Psoas muscle (tissue), 8 donors: Measurements from ENCODE around the gene CLDN12. TPM values are rescaled to one million over a fixed set of nuclear protein-coding genes. Genes with fewer than 3 reads are reported as not detected.
A peak's percentile ranks its signal among the peaks of the same experiment; 100 is the strongest.
"Not testable (repeated sequence)": the region's sequence is repeated elsewhere in the genome, so short reads cannot be mapped to it uniquely, and the experiment has no call there.

Experiments used
- ATAC-seq, 4 donors: fragments of 200-7000 bp; cut with Tn5 transposase; one replicate each; pipeline ENCODE4 v1.9.1; 2020; ENCODE audit warnings: moderate library complexity in 3 of 4, mild to moderate bottlenecking in 2 of 4
- DNase-seq, 2 donors: peaks; one replicate each; pipeline ENCODE4 v3.0.0-alpha.2; 2020
- H3K27ac ChIP-seq: fragments of 200-600 bp; one replicate; pipeline ENCODE4 v1.8.0; 2022
- H3K27me3 ChIP-seq, 3 donors: fragments of 200-600 bp in 1 of 3; one replicate each; pipeline versions ENCODE4 v1.6.1 to v1.8.0; 2013 to 2022; ENCODE audit warnings: low read length in 2 of 3, mild to moderate bottlenecking in 2 of 3, moderate library complexity in 1 of 3; ENCODE audit not compliant: insufficient read depth in 3 of 3
- H3K36me3 ChIP-seq, 2 donors: fragments of 200-600 bp in 1 of 2; one replicate each; pipeline versions ENCODE4 v1.6.1 to v1.8.0; 2013 to 2022; ENCODE audit warnings: low read depth in 1 of 2, mild to moderate bottlenecking in 1 of 2, moderate library complexity in 1 of 2; ENCODE audit not compliant: insufficient read depth in 1 of 2
- H3K4me1 ChIP-seq: fragments of 200-600 bp; one replicate; pipeline ENCODE4 v1.8.0; 2022
- H3K4me3 ChIP-seq: fragments of 200-600 bp; one replicate; pipeline ENCODE4 v1.8.0; 2022; ENCODE audit warnings: mild to moderate bottlenecking
- H3K9me3 ChIP-seq: fragments of 200-600 bp; one replicate; pipeline ENCODE4 v1.8.0; 2022
- WGBS, 3 donors: extraction: QIAGEN DNeasy Blood & Tissue Kit; methylation state at CpG; one replicate each; pipeline versions ENCODE4 v1.1.6 to v1.1.7; 2013; 5-methylcytosine and 5-hydroxymethylcytosine counted together
- intact Hi-C, 2 donors: fragments of 100-400 bp; cut with DNase I; formaldehyde crosslinking; loops; one replicate each; pipeline versions ENCODE4 v1.11.0 to v1.14.2; 2022
- polyA plus RNA-seq, 3 donors: library from polyadenylated mRNA; stranded (reverse); fragments of 200-250 nt; gene quantifications; one replicate each; pipeline ENCODE4 v1.2.3, GENCODE V29; 2013
- total RNA-seq, 4 donors: library from RNA; stranded (reverse); fragmentation: NEBNext Ultra II Directional in 2 of 4; extraction: Animal tissue kit (Norgen Biotek cat#: 25700) in 2 of 4; gene quantifications; one replicate each; pipeline versions ENCODE4 v1.2.1 to v1.2.4, GENCODE V29; 2021 to 2023
- TF ChIP-seq, protein P1 (sequence below): fragments of 200-600 bp; IDR thresholded peaks from one replicate; pipeline ENCODE4 v1.8.0; 2022; ENCODE audit warnings: antibody characterized with exemption
- donor health status: healthy with polysubstance abuse.
- donor health status: DM: no; HTN: no; CAD: no; lungs with moderate emphysema.
- donor health status: Bipolar disorder and iron deficiency.
- donor health status: healthy.
- donor health status: DM: yes; HTN: yes; CAD: no.
- donor health status: DM: no; HTN: no; CAD: no.
- donor health status: DM: no; HTN: no; CAD: no.
- donor health status: DM: yes; HTN: yes; CAD: no.

Gene CLDN12
- total and polyA plus RNA-seq, 7 donors: 16.3 to 42.2 (median 28.1) TPM

GRCh38 chr7:90455163-90456030 lies 52.1 kb downstream of the CLDN12 start:
- no peaks in the 10 kb centered on the region for H3K36me3 ChIP-seq
- ATAC-seq: peak in 3 of 4 donors; percentile 49 to 83 (median 59)
- H3K27me3 ChIP-seq: no peaks in the 10 kb centered on the region
- no peak for DNase-seq
- TF ChIP-seq, protein P1, sequence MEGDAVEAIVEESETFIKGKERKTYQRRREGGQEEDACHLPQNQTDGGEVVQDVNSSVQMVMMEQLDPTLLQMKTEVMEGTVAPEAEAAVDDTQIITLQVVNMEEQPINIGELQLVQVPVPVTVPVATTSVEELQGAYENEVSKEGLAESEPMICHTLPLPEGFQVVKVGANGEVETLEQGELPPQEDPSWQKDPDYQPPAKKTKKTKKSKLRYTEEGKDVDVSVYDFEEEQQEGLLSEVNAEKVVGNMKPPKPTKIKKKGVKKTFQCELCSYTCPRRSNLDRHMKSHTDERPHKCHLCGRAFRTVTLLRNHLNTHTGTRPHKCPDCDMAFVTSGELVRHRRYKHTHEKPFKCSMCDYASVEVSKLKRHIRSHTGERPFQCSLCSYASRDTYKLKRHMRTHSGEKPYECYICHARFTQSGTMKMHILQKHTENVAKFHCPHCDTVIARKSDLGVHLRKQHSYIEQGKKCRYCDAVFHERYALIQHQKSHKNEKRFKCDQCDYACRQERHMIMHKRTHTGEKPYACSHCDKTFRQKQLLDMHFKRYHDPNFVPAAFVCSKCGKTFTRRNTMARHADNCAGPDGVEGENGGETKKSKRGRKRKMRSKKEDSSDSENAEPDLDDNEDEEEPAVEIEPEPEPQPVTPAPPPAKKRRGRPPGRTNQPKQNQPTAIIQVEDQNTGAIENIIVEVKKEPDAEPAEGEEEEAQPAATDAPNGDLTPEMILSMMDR: peak; percentile 76
- intact Hi-C loops: loop anchor here (2.0 to 5.0 kb wide), 3 partner anchors 172 to 579 kb away; no protein-coding TSS in a partner anchor
- peak overlapping the region; percentile 44 for H3K4me3 ChIP-seq
- H3K9me3 ChIP-seq: no peaks in the 10 kb centered on the region
- H3K4me1 ChIP-seq: no peaks in the 10 kb centered on the region
- WGBS, 3 donors: 23 to 32% (median 31%) methylated on average over 6 of the region's 6 CpGs
- H3K27ac ChIP-seq: no peak overlapping the region

DNA sequence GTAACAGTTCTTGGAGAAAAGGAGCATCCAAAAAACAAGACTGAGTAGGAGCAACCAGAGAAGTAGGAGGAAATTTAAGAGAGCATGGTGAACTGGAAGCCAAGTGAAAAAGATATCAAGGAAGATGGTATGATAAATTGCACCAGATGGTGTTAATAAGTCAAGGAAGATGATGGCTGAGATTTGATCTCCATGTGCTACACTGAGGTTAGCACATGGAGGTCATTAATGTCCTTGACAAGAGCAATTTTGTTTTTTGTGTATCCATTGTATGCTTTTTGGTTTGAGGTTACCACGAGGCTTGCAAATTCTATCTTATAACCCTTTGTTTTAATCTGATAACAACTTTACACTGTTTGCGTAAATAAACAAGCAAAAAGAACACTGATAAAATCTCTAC lies 54.8 kb downstream of the CLDN12 start:
- intact Hi-C loops: loop anchor here (5.0 kb wide), 2 partner anchors 169 to 174 kb away; no protein-coding TSS in a partner anchor
- DNase-seq (no peak), ATAC-seq (no peak)
- Histone ChIP-seq H3K36me3 (no peaks in the 10 kb centered on the region), H3K4me1 (no peaks in the 10 kb centered on the region), H3K27me3 (no peaks in the 10 kb centered on the region), H3K27ac (no peak overlapping the region), H3K9me3 (no peaks in the 10 kb centered on the region), H3K4me3 (no peak overlapping the region)
- TF ChIP-seq, protein P1: no peak
- 65 to 77% (median 75%) methylated on average over 2 of the region's 2 CpGs for WGBS, 3 donors

- no peak overlapping the region for H3K27ac ChIP-seq
- WGBS, 3 donors: 80 to 85% (median 82%) methylated on average over 4 of the region's 4 CpGs
- TF ChIP-seq, protein P1: no peak
- DNase-seq (no peak), ATAC-seq (no peak)
- H3K4me3 ChIP-seq: no peak overlapping the region
- intact Hi-C loops: loop anchor here (5.0 kb wide), 2 partner anchors 167 to 172 kb away; no protein-coding TSS in a partner anchor
- H3K27me3 ChIP-seq: no peaks in the 10 kb centered on the region
- H3K36me3 ChIP-seq: no peaks in the 10 kb centered on the region
- no peaks in the 10 kb centered on the region for H3K4me1 ChIP-seq
- H3K9me3 ChIP-seq: no peaks in the 10 kb centered on the region
Observed at GRCh38 chr7:90459888-90460287, 56.6 kb downstream of the CLDN12 start.

- Histone ChIP-seq H3K4me3 (no peak overlapping the region), H3K4me1 (no peaks in the 10 kb centered on the region), H3K9me3 (no peaks in the 10 kb centered on the region), H3K27ac (no peak overlapping the region), H3K27me3 (no peaks in the 10 kb centered on the region), H3K36me3 (no peaks in the 10 kb centered on the region)
- TF ChIP-seq, protein P1: no peak
- DNase-seq (no peak), ATAC-seq (peak in 1 of 4 donors; percentile 39)
- intact Hi-C loops: no loop called here
Observed at GRCh38 chr7:90461219-90461618, 58.0 kb downstream of the CLDN12 start.

DNA sequence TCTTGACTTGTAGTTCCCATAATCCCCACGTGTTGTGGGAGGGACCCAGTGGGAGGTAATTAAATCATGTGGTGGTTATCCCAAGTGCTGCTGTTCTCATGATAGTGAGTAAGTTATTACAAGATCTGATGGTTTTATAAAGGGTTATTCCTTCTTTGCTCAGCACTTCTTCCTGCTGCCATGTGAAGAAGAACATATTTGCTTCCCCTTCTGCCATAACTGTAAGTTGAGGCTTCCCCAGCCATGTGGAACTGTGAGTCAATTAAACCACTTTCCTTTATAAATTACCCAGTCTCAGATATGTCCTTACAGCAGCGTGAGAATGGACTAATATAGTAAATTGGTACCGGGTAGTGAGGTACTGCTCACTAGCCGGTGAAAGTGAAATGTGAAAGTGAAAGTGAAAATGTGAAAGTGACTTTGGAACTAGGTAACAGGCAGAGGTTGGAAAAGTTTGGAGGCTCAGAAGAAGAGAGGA lies 59.9 kb downstream of the CLDN12 start:
- 28 to 41% (median 39%) methylated on average over 4 of the region's 4 CpGs for WGBS, 3 donors
- H3K27ac ChIP-seq: peak overlapping the region; percentile 11
- intact Hi-C loops, ATAC-seq, H3K27me3 ChIP-seq, H3K4me1 ChIP-seq, DNase-seq, H3K9me3 ChIP-seq, H3K36me3 ChIP-seq: not testable (repeated sequence)
- peak overlapping the region; percentile 55 for H3K4me3 ChIP-seq
